H9 (cell line): ENCODE results near the gene GSTA5. TPM values are rescaled to one million over a fixed set of nuclear protein-coding genes. Genes with fewer than 3 reads are reported as not detected.
A peak's percentile ranks its signal among the peaks of the same experiment; 100 is the strongest.
"Not testable (repeated sequence)": the region's sequence is repeated elsewhere in the genome, so short reads cannot be mapped to it uniquely, and the experiment has no call there.

Source experiments
- DNase-seq: peaks from one replicate; pipeline ENCODE4 v3.0.0-alpha.2; 2017
- H2AFZ ChIP-seq: one replicate; pipeline ENCODE4 v1.6.1; 2013; ENCODE audit warnings: mild to moderate bottlenecking, low read length, control low read depth, moderate library complexity
- H2AK5ac ChIP-seq: 2 replicates; pipeline ENCODE4 v1.6.1; 2013; ENCODE audit warnings: low read length, control low read depth, mixed read lengths; ENCODE audit not compliant: insufficient read length
- H2BK120ac ChIP-seq: one replicate; pipeline ENCODE4 v1.6.1; 2013; ENCODE audit warnings: low read depth, mild to moderate bottlenecking, low read length, control low read depth, inconsistent platforms; ENCODE audit not compliant: poor library complexity, severe bottlenecking
- H2BK12ac ChIP-seq: 2 replicates; pipeline ENCODE4 v1.6.1; 2013; ENCODE audit warnings: low read length, control low read depth, mixed read lengths, low read depth; ENCODE audit not compliant: insufficient read length
- H2BK15ac ChIP-seq: 2 replicates; pipeline ENCODE4 v1.6.1; 2013; ENCODE audit warnings: low read depth, low read length, control low read depth
- H2BK20ac ChIP-seq: one replicate; pipeline ENCODE4 v1.6.1; 2013; ENCODE audit warnings: low read depth, mild to moderate bottlenecking, low read length, control low read depth, inconsistent platforms; ENCODE audit not compliant: poor library complexity, severe bottlenecking
- H2BK5ac ChIP-seq: 2 replicates; pipeline ENCODE4 v1.6.1; 2013; ENCODE audit warnings: low read length, control low read depth, mixed read lengths; ENCODE audit not compliant: insufficient read length
- H3K14ac ChIP-seq: 2 replicates; pipeline ENCODE4 v1.6.1; 2013; ENCODE audit warnings: low read length, control low read depth; ENCODE audit not compliant: insufficient read depth
- H3K18ac ChIP-seq: 2 replicates; pipeline ENCODE4 v1.6.1; 2013; ENCODE audit warnings: low read depth, mild to moderate bottlenecking, mixed read lengths, low read length, control low read depth; ENCODE audit not compliant: insufficient read length
- H3K23ac ChIP-seq: 2 replicates; pipeline ENCODE4 v1.6.1; 2013; ENCODE audit warnings: low read length, control low read depth, mixed read lengths, low read depth; ENCODE audit not compliant: insufficient read length
- H3K23me2 ChIP-seq: 2 replicates; pipeline ENCODE4 v1.6.1; 2013; ENCODE audit warnings: low read depth, mild to moderate bottlenecking, mixed read lengths, low read length, control low read depth; ENCODE audit not compliant: insufficient read length, poor library complexity, severe bottlenecking
- H3K27ac ChIP-seq: 2 replicates; pipeline ENCODE4 v1.5.1; 2013; ENCODE audit warnings: low read length, control low read depth, mixed read lengths, low read depth; ENCODE audit not compliant: insufficient read length
- H3K27me3 ChIP-seq: 2 replicates; pipeline ENCODE4 v1.6.1; 2013; ENCODE audit warnings: low read length, control low read depth, inconsistent platforms; ENCODE audit not compliant: insufficient read depth
- H3K4ac ChIP-seq: 2 replicates; pipeline ENCODE4 v1.6.1; 2013; ENCODE audit warnings: low read depth, mild to moderate bottlenecking, control low read depth, inconsistent platforms, low read length, moderate library complexity
- H3K4me1 ChIP-seq: 2 replicates; pipeline ENCODE4 v1.6.1; 2013; ENCODE audit warnings: low read length, control low read depth, inconsistent platforms; ENCODE audit not compliant: insufficient read depth
- H3K4me2 ChIP-seq: 2 replicates; pipeline ENCODE4 v1.6.1; 2013; ENCODE audit warnings: low read length, control low read depth, mixed read lengths; ENCODE audit not compliant: insufficient read length, insufficient read depth
- H3K56ac ChIP-seq: 2 replicates; pipeline ENCODE4 v1.6.1; 2013; ENCODE audit warnings: low read depth, mild to moderate bottlenecking, mixed read lengths, low read length, control low read depth; ENCODE audit not compliant: insufficient read length
- H3K79me1 ChIP-seq: 2 replicates; pipeline ENCODE4 v1.6.1; 2013; ENCODE audit warnings: low read depth, mild to moderate bottlenecking, moderate library complexity, low read length, control low read depth, inconsistent platforms; ENCODE audit not compliant: insufficient read depth, poor library complexity, severe bottlenecking
- H3K79me2 ChIP-seq: 2 replicates; pipeline ENCODE4 v1.6.1; 2013; ENCODE audit warnings: low read length, control low read depth, inconsistent platforms; ENCODE audit not compliant: insufficient read depth
- H3K9ac ChIP-seq: 2 replicates; pipeline ENCODE4 v1.6.1; 2013; ENCODE audit warnings: low read length, control low read depth, mixed read lengths; ENCODE audit not compliant: insufficient read length; ENCODE audit errors: extremely low read depth
- H3K9me3 ChIP-seq: one replicate; pipeline ENCODE4 v1.6.1; 2013; ENCODE audit warnings: low read depth, low read length, inconsistent platforms; ENCODE audit not compliant: control insufficient read depth
- H3T11ph ChIP-seq: one replicate; pipeline ENCODE4 v1.6.1; 2013; ENCODE audit warnings: mild to moderate bottlenecking, low read length, control low read depth, inconsistent platforms
- H4K20me1 ChIP-seq: one replicate; pipeline ENCODE4 v1.6.1; 2013; ENCODE audit not compliant: control insufficient read depth, insufficient read length, insufficient read depth
- H4K5ac ChIP-seq: 2 replicates; pipeline ENCODE4 v1.6.1; 2013; ENCODE audit warnings: low read depth, mild to moderate bottlenecking, mixed read lengths, low read length, control low read depth; ENCODE audit not compliant: insufficient read length
- H4K8ac ChIP-seq: replicated peaks from 2 replicates; pipeline ENCODE4 v1.6.1; 2013; ENCODE audit warnings: low read length, control low read depth, mixed read lengths, low read depth; ENCODE audit not compliant: insufficient read length
- H4K91ac ChIP-seq: 2 replicates; pipeline ENCODE4 v1.6.1; 2013; ENCODE audit warnings: low read depth, mild to moderate bottlenecking, moderate library complexity, mixed read lengths, low read length, control low read depth; ENCODE audit not compliant: insufficient read length
- H3K27ac Mint-ChIP-seq, 3 experiments: 2 replicates in 2 of 3; 3 replicates in 1 of 3; pipeline ENCODE4 v1.8.0; 2020 to 2021; ENCODE audit warnings: mixed read lengths in 3 of 3, mild to moderate bottlenecking in 1 of 3, moderate library complexity in 1 of 3
- H3K27me3 Mint-ChIP-seq: 2 replicates; pipeline ENCODE4 v1.8.0; 2021; ENCODE audit warnings: low read depth, mild to moderate bottlenecking, moderate library complexity, mixed read lengths
- H3K36me3 Mint-ChIP-seq, 3 experiments: 2 replicates in 2 of 3; 3 replicates in 1 of 3; pipeline ENCODE4 v1.8.0; 2020 to 2021; ENCODE audit warnings: low read depth in 3 of 3, mixed read lengths in 3 of 3; ENCODE audit not compliant: insufficient read depth in 1 of 3
- H3K4me1 Mint-ChIP-seq, 2 experiments: 2 replicates each; pipeline ENCODE4 v1.8.0; 2020; ENCODE audit warnings: mixed read lengths in 2 of 2
- H3K4me3 Mint-ChIP-seq, 2 experiments: 2 replicates in 1 of 2; 3 replicates in 1 of 2; pipeline ENCODE4 v1.8.0; 2020 to 2021; ENCODE audit warnings: mild to moderate bottlenecking in 2 of 2, mixed read lengths in 2 of 2, moderate library complexity in 1 of 2
- H3K9me3 Mint-ChIP-seq, 2 experiments: 2 replicates in 1 of 2; 3 replicates in 1 of 2; pipeline ENCODE4 v1.8.0; 2020; ENCODE audit warnings: mild to moderate bottlenecking in 2 of 2, mixed read lengths in 2 of 2, moderate library complexity in 1 of 2
- CTCF ChIP-seq: fragments of 200-600 bp; sonication (generic); conservative IDR thresholded peaks from 3 replicates; pipeline ENCODE4 v1.8.0; 2021; ENCODE audit warnings: antibody characterized with exemption, mild to moderate bottlenecking
- WGBS: extraction: QIAGEN DNeasy Blood & Tissue Kit; methylation state at CpG from one replicate; pipeline ENCODE4 v1.1.7; 2013; ENCODE audit warnings: missing lambda C conversion rate, low lambda C conversion rate, mixed read lengths; ENCODE audit not compliant: insufficient read length; ENCODE audit errors: extremely low coverage; 5-methylcytosine and 5-hydroxymethylcytosine counted together
- total RNA-seq: library from RNA; stranded (reverse); gene quantifications from 2 replicates; pipeline ENCODE4 v1.2.1, GENCODE V29; 2021

GSTA5 gene
- total RNA-seq, 1 experiment from 2014 or later = not detected

GRCh38 chr6:52803668-52804255 lies 36.9 kb downstream of the GSTA5 start, which contains the start of gene GSTA1:
Gene GSTA1, minus strand, starts transcription at chr6:52803816. Its CDS starts 4,549 bp downstream, at chr6:52799267.
- not testable (repeated sequence) for H3K4me1 Mint-ChIP-seq, H3K56ac ChIP-seq, H2AK5ac ChIP-seq, H3K27me3 ChIP-seq, H3K4me1 ChIP-seq, H3K79me1 ChIP-seq, H3K9me3 Mint-ChIP-seq, H3K9ac ChIP-seq, H3K23me2 ChIP-seq, H4K20me1 ChIP-seq, DNase-seq, H3K4me3 Mint-ChIP-seq, H3K36me3 Mint-ChIP-seq, H3K27me3 Mint-ChIP-seq, H2BK12ac ChIP-seq, H4K5ac ChIP-seq, H2BK15ac ChIP-seq, H2BK120ac ChIP-seq, H3K4me2 ChIP-seq, H2BK5ac ChIP-seq, H3K4ac ChIP-seq, H3K23ac ChIP-seq, H4K91ac ChIP-seq, H2BK20ac ChIP-seq, H3K9me3 ChIP-seq, H3K79me2 ChIP-seq, H3K18ac ChIP-seq, H4K8ac ChIP-seq, H3T11ph ChIP-seq, H3K14ac ChIP-seq, H3K27ac ChIP-seq
- peak within 1 kb of the TSS; percentile 56 for H2AFZ ChIP-seq
- H3K27ac Mint-ChIP-seq = 0 out of 7 replicates have a peak within 1 kb of the TSS, but pooled peaks of 1 of the 3 experiments have one; percentile 66
- TF ChIP-seq CTCF = peak; percentile 39; the same call in 1 of the 3 replicates
- no CpG with 5 or more reads among the region's 5 CpGs for WGBS
